ENCODE results near the gene OR4D5.

Gene OR4D5

DNA sequence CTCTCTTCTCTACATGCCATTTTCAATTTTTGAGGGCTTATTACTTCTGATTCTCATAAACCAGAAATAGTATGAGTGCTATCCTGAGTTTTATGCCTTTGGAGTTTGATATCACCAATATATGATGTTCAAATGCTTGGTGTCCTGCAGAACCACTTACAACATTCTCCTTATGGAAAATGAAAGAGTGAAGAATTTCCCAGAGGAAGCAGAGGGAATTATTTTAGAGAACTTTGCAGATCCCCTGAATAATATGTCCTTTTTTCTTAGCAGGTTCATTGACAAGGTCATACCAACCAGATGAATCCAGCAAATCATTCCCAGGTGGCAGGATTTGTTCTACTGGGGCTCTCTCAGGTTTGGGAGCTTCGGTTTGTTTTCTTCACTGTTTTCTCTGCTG is at the start of gene OR4D5:
TSS of gene OR4D5 (plus strand) at position 301 of the 400 bp plus-strand sequence. CDS start at position 301, 0 bp downstream.
- TF ChIP-seq, protein P1, sequence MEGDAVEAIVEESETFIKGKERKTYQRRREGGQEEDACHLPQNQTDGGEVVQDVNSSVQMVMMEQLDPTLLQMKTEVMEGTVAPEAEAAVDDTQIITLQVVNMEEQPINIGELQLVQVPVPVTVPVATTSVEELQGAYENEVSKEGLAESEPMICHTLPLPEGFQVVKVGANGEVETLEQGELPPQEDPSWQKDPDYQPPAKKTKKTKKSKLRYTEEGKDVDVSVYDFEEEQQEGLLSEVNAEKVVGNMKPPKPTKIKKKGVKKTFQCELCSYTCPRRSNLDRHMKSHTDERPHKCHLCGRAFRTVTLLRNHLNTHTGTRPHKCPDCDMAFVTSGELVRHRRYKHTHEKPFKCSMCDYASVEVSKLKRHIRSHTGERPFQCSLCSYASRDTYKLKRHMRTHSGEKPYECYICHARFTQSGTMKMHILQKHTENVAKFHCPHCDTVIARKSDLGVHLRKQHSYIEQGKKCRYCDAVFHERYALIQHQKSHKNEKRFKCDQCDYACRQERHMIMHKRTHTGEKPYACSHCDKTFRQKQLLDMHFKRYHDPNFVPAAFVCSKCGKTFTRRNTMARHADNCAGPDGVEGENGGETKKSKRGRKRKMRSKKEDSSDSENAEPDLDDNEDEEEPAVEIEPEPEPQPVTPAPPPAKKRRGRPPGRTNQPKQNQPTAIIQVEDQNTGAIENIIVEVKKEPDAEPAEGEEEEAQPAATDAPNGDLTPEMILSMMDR (IDR thresholded peaks at IDR 0.05), result no peak
- no peak for DNase-seq
- Histone ChIP-seq H3K4me1 (no peaks in the 10 kb centered on the region), H3K36me3 (no peaks in the 10 kb centered on the region), H3K27ac (no peak within 1 kb of the TSS), H3K4me3 (no peak within 1 kb of the TSS), H3K27me3 (no peaks in the 10 kb centered on the region), H3K9me3 (no peaks in the 10 kb centered on the region)
- intact Hi-C loops (cut with DNase I; ENCODE audit: low total_unique reads), result no loop called here

DNA sequence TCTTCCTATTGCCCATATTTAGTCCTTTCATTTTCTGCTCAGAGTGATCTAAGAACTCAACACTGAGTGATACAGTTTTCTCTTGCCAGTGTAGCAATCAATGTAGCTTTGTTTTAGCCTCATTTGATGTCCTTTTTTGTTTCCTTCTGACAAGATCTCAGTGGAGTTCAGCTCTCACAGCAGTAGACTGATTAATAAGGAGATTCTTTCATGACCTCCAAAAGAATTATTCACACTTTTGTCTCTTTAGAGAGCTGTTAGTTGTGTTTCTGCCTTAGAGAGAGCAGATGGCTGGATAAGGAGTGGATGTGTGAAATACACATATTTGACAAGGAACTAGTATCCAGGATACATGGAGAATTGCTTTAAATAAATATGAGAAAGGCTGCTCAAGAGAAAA is 47.4 kb upstream of the OR4D5 start:
- intact Hi-C loops (cut with DNase I; ENCODE audit: low total_unique reads), result no loop called here
- no peak for DNase-seq
- TF ChIP-seq, protein P1 (IDR thresholded peaks at IDR 0.05), result no peak

DNA sequence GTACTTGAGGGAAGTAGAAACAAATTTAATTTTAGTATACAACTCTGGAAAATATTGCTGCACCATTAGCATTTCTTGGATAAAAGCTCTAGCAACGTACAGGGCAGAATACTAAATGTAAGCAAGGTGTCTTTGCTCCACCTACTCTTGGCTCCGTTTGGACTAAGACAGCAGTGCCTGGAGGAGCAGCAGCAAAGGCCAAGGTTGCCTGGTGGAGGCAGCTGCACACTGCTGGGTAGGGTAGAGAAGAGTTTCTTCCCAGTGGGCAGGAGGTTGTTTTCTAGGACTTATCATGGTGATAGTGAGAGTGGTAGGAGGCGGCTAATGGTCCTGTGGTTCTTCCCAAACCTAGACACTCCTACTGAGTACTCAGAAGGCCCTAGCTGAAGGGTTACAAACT is 39.6 kb upstream of the OR4D5 start:
- no peaks in the 10 kb centered on the region for H3K4me1 ChIP-seq
- H3K27ac ChIP-seq, result no peak overlapping the region
- no peaks in the 10 kb centered on the region for H3K36me3 ChIP-seq
- H3K27me3 ChIP-seq, result no peaks in the 10 kb centered on the region
- H3K4me3 ChIP-seq, result no peak overlapping the region
- DNase-seq, result no peak
- TF ChIP-seq, protein P1 (IDR thresholded peaks at IDR 0.05), result no peak
- intact Hi-C loops (cut with DNase I; ENCODE audit: low total_unique reads), result no loop called here
- H3K9me3 ChIP-seq, result no peaks in the 10 kb centered on the region

More for the DNA sequence above, 47.4 kb upstream of the OR4D5 start:
- H3K4me3 ChIP-seq, result no peak overlapping the region
- no peak overlapping the region for H3K27ac ChIP-seq
- no peaks in the 10 kb centered on the region for H3K36me3 ChIP-seq
- H3K27me3 ChIP-seq, result no peaks in the 10 kb centered on the region
- no peaks in the 10 kb centered on the region for H3K4me1 ChIP-seq
- no peaks in the 10 kb centered on the region for H3K9me3 ChIP-seq

- H3K27me3 ChIP-seq, result no peaks in the 10 kb centered on the region
- intact Hi-C loops (cut with DNase I; ENCODE audit: low total_unique reads), result no loop called here
- H3K4me3 ChIP-seq, result no peak within 1 kb of the TSS
- no peaks in the 10 kb centered on the region for H3K4me1 ChIP-seq
- H3K36me3 ChIP-seq, result no peaks in the 10 kb centered on the region
- TF ChIP-seq, protein P1 (IDR thresholded peaks at IDR 0.05), result no peak
- no peaks in the 10 kb centered on the region for H3K9me3 ChIP-seq
- H3K27ac ChIP-seq, result no peak within 1 kb of the TSS
- DNase-seq, result no peak
Measured at GRCh38 chr11:123901867-123902266, 37.5 kb upstream of the OR4D5 start, which contains the start of gene OR8D4. Gene OR8D4 (plus strand): TSS chr11:123902167. CDS start chr11:123906432, 4,265 bp downstream.

DNA sequence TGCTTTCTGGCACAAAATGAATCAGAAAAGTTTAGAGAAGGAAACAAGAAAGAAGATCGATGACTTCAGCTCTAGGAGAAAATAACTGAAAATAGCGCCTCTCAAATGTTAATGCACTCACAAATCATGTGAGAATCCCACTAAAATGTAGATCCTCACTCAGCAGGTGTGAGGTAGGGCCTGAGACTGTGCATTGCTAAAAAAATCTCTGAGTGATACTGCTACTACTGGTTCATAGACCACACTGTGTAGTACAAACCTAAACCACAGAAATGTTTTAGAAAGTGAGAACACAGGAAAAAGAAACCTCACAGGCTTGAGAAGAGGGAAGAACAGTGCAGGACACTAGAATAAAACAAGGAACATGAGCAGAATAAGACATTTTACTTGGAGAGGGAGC is 35.5 kb upstream of the OR4D5 start:
- Histone ChIP-seq H3K27ac (no peak overlapping the region), H3K4me3 (no peak overlapping the region), H3K4me1 (no peaks in the 10 kb centered on the region), H3K9me3 (no peaks in the 10 kb centered on the region), H3K36me3 (no peaks in the 10 kb centered on the region), H3K27me3 (no peaks in the 10 kb centered on the region)
- TF ChIP-seq, protein P1 (IDR thresholded peaks at IDR 0.05), result no peak
- DNase-seq, result no peak
- intact Hi-C loops (cut with DNase I; ENCODE audit: low total_unique reads), result no loop called here

DNA sequence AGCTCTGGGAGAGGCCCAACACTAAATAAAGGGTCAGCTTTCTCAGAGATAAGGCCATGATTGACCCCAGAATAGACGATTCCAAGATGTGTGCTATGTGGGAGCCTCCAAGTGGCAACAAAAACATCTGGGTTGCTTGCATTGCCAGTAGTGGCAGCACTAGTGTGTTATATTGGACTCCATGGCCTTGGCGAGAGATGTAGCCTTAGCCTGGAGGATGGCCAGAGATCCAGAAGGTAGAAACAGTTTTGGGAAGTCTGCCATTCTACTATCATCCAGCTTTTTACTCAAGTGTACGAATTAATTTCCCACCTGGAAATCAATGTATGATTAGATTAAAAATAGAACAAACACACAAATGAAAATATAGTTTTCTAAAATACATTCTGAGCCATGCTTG is 34.5 kb upstream of the OR4D5 start:
- TF ChIP-seq, protein P1 (IDR thresholded peaks at IDR 0.05), result no peak
- intact Hi-C loops (cut with DNase I; ENCODE audit: low total_unique reads), result no loop called here
- no peaks in the 10 kb centered on the region for H3K36me3 ChIP-seq
- H3K27ac ChIP-seq, result no peak overlapping the region
- no peaks in the 10 kb centered on the region for H3K4me1 ChIP-seq
- no peaks in the 10 kb centered on the region for H3K27me3 ChIP-seq
- no peak overlapping the region for H3K4me3 ChIP-seq
- no peak for DNase-seq
- H3K9me3 ChIP-seq, result no peaks in the 10 kb centered on the region
